ENCODE measurements around the gene EID2. TPM values are rescaled to one million over a fixed set of nuclear protein-coding genes. Genes with fewer than 3 reads are reported as not detected.

Gene EID2
- total and polyA plus RNA-seq, 2 of the 13 experiments (the other 11 are each of a cell fraction or from before 2014, with no cell fraction given): 3.7 to 14.1 TPM

- TF ChIP-seq RXRA (CRISPR knock-in tag; IDR thresholded peaks at IDR 0.05): peak; percentile 48; the same call in 1 of the 2 replicates
- no peak for TF ChIP-seq CHD2 (IDR thresholded peaks at IDR 0.05; ENCODE audit: low read depth, low read length)
- no peak for TF ChIP-seq ZUFSP (CRISPR knock-in tag; IDR thresholded peaks at IDR 0.05; ENCODE audit: borderline replicate concordance)
- no peak for TF ChIP-seq DMAP1 (CRISPR knock-in tag; IDR thresholded peaks at IDR 0.05)
- TF ChIP-seq ZNF816 (CRISPR knock-in tag; IDR thresholded peaks at IDR 0.05; ENCODE audit: borderline replicate concordance): peak; percentile 88; the same call in 1 of the 2 replicates
- peak; percentile 98 for TF ChIP-seq ZNF354B (CRISPR knock-in tag; IDR thresholded peaks at IDR 0.05)
- TF ChIP-seq DR1 (CRISPR knock-in tag; IDR thresholded peaks at IDR 0.05): peak; percentile 82; the same call in 1 of the 2 replicates
- TF ChIP-seq NKX3-1 (CRISPR knock-in tag; IDR thresholded peaks at IDR 0.05): peak; percentile 99
- TF ChIP-seq SAP130 (CRISPR knock-in tag; IDR thresholded peaks at IDR 0.05; ENCODE audit: low read depth): peak; percentile 58
- TF ChIP-seq PCBP2 (optimal IDR thresholded peaks at IDR 0.05; ENCODE audit: low read depth, low read length, poor library complexity, severe bottlenecking): no peak
- peak; percentile 97 for TF ChIP-seq NR1H2 (CRISPR knock-in tag; IDR thresholded peaks at IDR 0.05; ENCODE audit: borderline replicate concordance, low read depth)
- peak; percentile 99 for TF ChIP-seq ZNF274 (CRISPR knock-in tag; IDR thresholded peaks at IDR 0.05)
- no peak for TF ChIP-seq ZFP36L2 (CRISPR knock-in tag; IDR thresholded peaks at IDR 0.05)
- peak; percentile 79 for TF ChIP-seq CTCF (CRISPR knock-in tag; IDR thresholded peaks at IDR 0.05)
- TF ChIP-seq ZNF850 (CRISPR knock-in tag; conservative IDR thresholded peaks at IDR 0.05): 0 out of 2 replicates have a peak, but pooled peaks have one; percentile 46
- peak; percentile 86 for TF ChIP-seq ZMYM2 (CRISPR knock-in tag; IDR thresholded peaks at IDR 0.05)
- TF ChIP-seq BCL6 (CRISPR knock-in tag; IDR thresholded peaks at IDR 0.05): peak; percentile 64; the same call in 1 of the 2 replicates
- TF ChIP-seq ZNF101 (CRISPR knock-in tag; IDR thresholded peaks at IDR 0.05; ENCODE audit: borderline replicate concordance, low read depth): peak; percentile 96
- peak; percentile 56; the same call in 1 of the 2 replicates for TF ChIP-seq ZNF3 (CRISPR knock-in tag; IDR thresholded peaks at IDR 0.05)
- peak; percentile 77; the same call in 1 of the 2 replicates for TF ChIP-seq IRF2 (CRISPR knock-in tag; IDR thresholded peaks at IDR 0.05)
- TF ChIP-seq STAT6 (CRISPR knock-in tag; IDR thresholded peaks at IDR 0.05; ENCODE audit: borderline replicate concordance): no peak
- peak; percentile 86; the same call in 1 of the 2 replicates for TF ChIP-seq ZBTB34 (CRISPR knock-in tag; IDR thresholded peaks at IDR 0.05)
- peak; percentile 11; the same call in 1 of the 2 replicates for TF ChIP-seq NFYB (CRISPR knock-in tag; IDR thresholded peaks at IDR 0.05)
Measured at GRCh38 chr19:39502640-39503417, 37.1 kb downstream of the EID2 start (continued).

All from HepG2 (cell line).